Ascending aorta (tissue), 2 donors: Measurements from ENCODE around the gene CLVS2. TPM values are rescaled to one million over a fixed set of nuclear protein-coding genes. Genes with fewer than 3 reads are reported as not detected.

ENCODE experiments used
- DNase-seq, 2 donors: peaks; one replicate each; pipeline ENCODE4 v3.0.0-alpha.2; 2019; ENCODE audit warnings: low spot score in 2 of 2
- H3K27ac ChIP-seq, 2 donors: fragments of 200-600 bp; sonication (generic); one replicate each; pipeline ENCODE4 v1.5.1; 2016 to 2017; ENCODE audit warnings: mild to moderate bottlenecking in 1 of 2
- H3K27me3 ChIP-seq: fragments of 200-600 bp; sonication (generic); one replicate; pipeline ENCODE4 v1.5.1; 2017
- H3K36me3 ChIP-seq, 2 donors: fragments of 200-600 bp; sonication (generic); one replicate each; pipeline ENCODE4 v1.5.1; 2016
- H3K4me1 ChIP-seq, 2 donors: fragments of 200-600 bp; sonication (generic); one replicate each; pipeline ENCODE4 v1.5.1; 2016 to 2017; ENCODE audit warnings: mild to moderate bottlenecking in 1 of 2
- H3K4me3 ChIP-seq, 2 donors: fragments of 200-600 bp; sonication (generic); one replicate each; pipeline ENCODE4 v1.5.1; 2016 to 2017; ENCODE audit warnings: mild to moderate bottlenecking in 1 of 2
- H3K9me3 ChIP-seq, 2 donors: fragments of 200-600 bp; sonication (generic); one replicate each; pipeline ENCODE4 v1.5.1; 2016
- CTCF ChIP-seq, 3 experiments: fragments of 200-600 bp in 2 of 3; fragments of 450-650 bp in 1 of 3; sonication (generic) in 2 of 3; IDR thresholded peaks; one replicate each; pipeline ENCODE4 v1.5.1; 2016 to 2019; ENCODE audit warnings: antibody characterized with exemption in 3 of 3, mild to moderate bottlenecking in 1 of 3, moderate library complexity in 1 of 3
- intact Hi-C: fragments of 100-400 bp; cut with DNase I; formaldehyde crosslinking; loops from one replicate; pipeline ENCODE4 v1.15.1; 2023
- total RNA-seq: library from RNA; depleted of rRNA; stranded (reverse); fragments of >200 nt; gene quantifications from one replicate; pipeline ENCODE4 v1.1.0, GENCODE V29; 2016

The CLVS2 gene
- total RNA-seq, 1 donor from 2014 or later = not detected

GRCh38 chr6:123024976-123025375 is 28.9 kb downstream of the CLVS2 start:
- Histone ChIP-seq H3K36me3 (no peaks in the 10 kb centered on the region), H3K4me3 (no peak overlapping the region), H3K9me3 (no peaks in the 10 kb centered on the region), H3K4me1 (no peaks in the 10 kb centered on the region), H3K27ac (no peak overlapping the region), H3K27me3 (no peaks in the 10 kb centered on the region)
- no peak for DNase-seq
- no peak for TF ChIP-seq CTCF (IDR thresholded peaks at IDR 0.05)
- intact Hi-C loops = no loop called here

GRCh38 chr6:123027408-123027807 is 31.4 kb downstream of the CLVS2 start:
- intact Hi-C loops = no loop called here
- H3K27me3 ChIP-seq = no peaks in the 10 kb centered on the region
- H3K9me3 ChIP-seq = no peaks in the 10 kb centered on the region
- no peaks in the 10 kb centered on the region for H3K4me1 ChIP-seq
- TF ChIP-seq CTCF (IDR thresholded peaks at IDR 0.05) = no peak
- H3K36me3 ChIP-seq = no peaks in the 10 kb centered on the region
- H3K4me3 ChIP-seq = no peak overlapping the region
- no peak overlapping the region for H3K27ac ChIP-seq
- no peak for DNase-seq

- H3K4me3 ChIP-seq = no peak overlapping the region
- DNase-seq = no peak
- H3K36me3 ChIP-seq = no peaks in the 10 kb centered on the region
- no peaks in the 10 kb centered on the region for H3K27me3 ChIP-seq
- H3K4me1 ChIP-seq = no peaks in the 10 kb centered on the region
- H3K9me3 ChIP-seq = no peaks in the 10 kb centered on the region
- TF ChIP-seq CTCF (IDR thresholded peaks at IDR 0.05) = no peak
- intact Hi-C loops = no loop called here
- no peak overlapping the region for H3K27ac ChIP-seq
Measured at GRCh38 chr6:123028263-123028662, 32.2 kb downstream of the CLVS2 start.

- no peak for TF ChIP-seq CTCF (IDR thresholded peaks at IDR 0.05)
- intact Hi-C loops = no loop called here
Measured at GRCh38 chr6:123030282-123030681, 34.2 kb downstream of the CLVS2 start.

GRCh38 chr6:123036648-123037047 is 40.6 kb downstream of the CLVS2 start:
- Histone ChIP-seq H3K36me3 (no peaks in the 10 kb centered on the region), H3K27ac (no peak overlapping the region), H3K27me3 (no peaks in the 10 kb centered on the region), H3K4me1 (no peaks in the 10 kb centered on the region), H3K9me3 (no peaks in the 10 kb centered on the region), H3K4me3 (no peak overlapping the region)
- TF ChIP-seq CTCF (IDR thresholded peaks at IDR 0.05) = no peak
- intact Hi-C loops = no loop called here
- DNase-seq = no peak

More at GRCh38 chr6:123030282-123030681, 34.2 kb downstream of the CLVS2 start:
- no peak overlapping the region for H3K4me3 ChIP-seq
- no peaks in the 10 kb centered on the region for H3K4me1 ChIP-seq
- no peak for DNase-seq
- H3K9me3 ChIP-seq = no peaks in the 10 kb centered on the region
- no peaks in the 10 kb centered on the region for H3K27me3 ChIP-seq
- no peak overlapping the region for H3K27ac ChIP-seq
- no peaks in the 10 kb centered on the region for H3K36me3 ChIP-seq

- Histone ChIP-seq H3K4me3 (no peak overlapping the region), H3K27me3 (no peaks in the 10 kb centered on the region), H3K4me1 (no peaks in the 10 kb centered on the region), H3K27ac (no peak overlapping the region), H3K36me3 (no peaks in the 10 kb centered on the region), H3K9me3 (no peaks in the 10 kb centered on the region)
- TF ChIP-seq CTCF (IDR thresholded peaks at IDR 0.05) = no peak
- intact Hi-C loops = no loop called here
- no peak for DNase-seq
Measured at GRCh38 chr6:123039431-123039830, 43.4 kb downstream of the CLVS2 start.
